PC-9 (cell line): ENCODE data around the gene EXT2. TPM values are rescaled to one million over a fixed set of nuclear protein-coding genes. Genes with fewer than 3 reads are reported as not detected.

ENCODE experiments used
- BruUV-seq: library from RNA; stranded (reverse); fragments of 400-500 nt; replicated peaks from 2 replicates; lab custom pipeline; 2021; lab: Mats Ljungman, UMichigan
- CTCF ChIA-PET: fragments of 300-600 bp; sonication (Branson Sonifier 250); formaldehyde crosslinking; loops from one replicate; lab custom pipeline; 2022; ENCODE audit warnings: antibody characterized with exemption; lab: Charles Lee
- POLR2A ChIA-PET: fragments of 300-600 bp; sonication (Branson Sonifier 250); formaldehyde crosslinking; loops from one replicate; lab custom pipeline; 2022; ENCODE audit warnings: antibody characterized with exemption; ENCODE audit not compliant: unreplicated experiment; lab: Charles Lee
- DNase-seq, 2 experiments: peaks; one replicate each; pipeline versions ENCODE4 v3.0.0 to v3.0.0-alpha.2; 2015 to 2022; ENCODE audit warnings: mixed read lengths in 1 of 2
- H2AFZ ChIP-seq: fragments of 200-600 bp; sonication (generic); 2 replicates; pipeline ENCODE4 v1.8.1; 2017; ENCODE audit warnings: antibody characterized with exemption
- H3F3A ChIP-seq: fragments of 200-600 bp; sonication (generic); 2 replicates; pipeline ENCODE4 v1.8.1; 2017; ENCODE audit warnings: antibody characterized with exemption, mild to moderate bottlenecking, low read depth; ENCODE audit not compliant: insufficient read depth
- H3K27ac ChIP-seq: fragments of 200-600 bp; sonication (generic); 2 replicates; pipeline ENCODE4 v1.6.1; 2016; ENCODE audit warnings: mixed run types
- H3K27me3 ChIP-seq: fragments of 200-600 bp; sonication (generic); 2 replicates; pipeline ENCODE4 v1.6.1; 2016; ENCODE audit warnings: low read depth, mixed run types; ENCODE audit not compliant: insufficient read depth
- H3K36me3 ChIP-seq: fragments of 200-600 bp; sonication (generic); 2 replicates; pipeline ENCODE4 v1.6.1; 2016; ENCODE audit warnings: low read depth, mixed run types
- H3K4me1 ChIP-seq: fragments of 200-600 bp; sonication (generic); replicated peaks from 2 replicates; pipeline ENCODE4 v1.6.1; 2016; ENCODE audit warnings: mixed run types; ENCODE audit not compliant: insufficient read depth
- H3K4me2 ChIP-seq: fragments of 200-600 bp; sonication (generic); 2 replicates; pipeline ENCODE4 v1.6.1; 2017; ENCODE audit warnings: mixed run types
- H3K4me3 ChIP-seq: fragments of 200-600 bp; sonication (generic); 2 replicates; pipeline ENCODE4 v1.6.1; 2016; ENCODE audit warnings: mixed run types
- H3K79me2 ChIP-seq: fragments of 200-600 bp; sonication (generic); 2 replicates; pipeline ENCODE4 v1.6.1; 2017; ENCODE audit warnings: low read depth, mixed run types
- H3K9me2 ChIP-seq: fragments of 200-600 bp; sonication (generic); 2 replicates; pipeline ENCODE4 v1.8.1; 2017; ENCODE audit warnings: mild to moderate bottlenecking; ENCODE audit not compliant: insufficient read depth
- H3K9me3 ChIP-seq: fragments of 200-600 bp; sonication (generic); 2 replicates; pipeline ENCODE4 v1.8.1; 2016; ENCODE audit warnings: low read depth; ENCODE audit not compliant: insufficient read depth
- H4K20me1 ChIP-seq: fragments of 200-600 bp; sonication (generic); 2 replicates; pipeline ENCODE4 v1.8.1; 2017; ENCODE audit not compliant: insufficient read depth
- EZH2 ChIP-seq: fragments of 200-600 bp; sonication (generic); IDR thresholded peaks from 2 replicates; pipeline ENCODE4 v1.8.0; 2017; ENCODE audit warnings: antibody characterized with exemption, low read depth
- intact Hi-C: fragments of 100-400 bp; cut with micrococcal nuclease; formaldehyde crosslinking; loops from one replicate; pipeline ENCODE4 v1.10.0; 2022; ENCODE audit not compliant: unreplicated experiment
- total RNA-seq: library from RNA; stranded (reverse); gene quantifications from 2 replicates; pipeline ENCODE4 v1.2.3, GENCODE V29; 2021
- TF ChIP-seq, protein P1 (sequence below): fragments of 200-600 bp; sonication (generic); conservative IDR thresholded peaks from 2 replicates; pipeline ENCODE4 v1.6.1; 2017; ENCODE audit warnings: mixed run types, antibody characterized with exemption, mild to moderate bottlenecking, moderate library complexity

EXT2 gene
- total RNA-seq, 1 experiment from 2014 or later: 72.4 TPM

- Histone ChIP-seq H3K9me3 (no peaks in the 10 kb centered on the region), H3K36me3 (no peaks in the 10 kb centered on the region), H3K4me2 (no peak overlapping the region), H3K4me3 (no peak overlapping the region), H3K79me2 (no peaks in the 10 kb centered on the region), H3K4me1 (no peaks in the 10 kb centered on the region), H3K9me2 (no peaks in the 10 kb centered on the region), H2AFZ (no peak overlapping the region), H3K27me3 (no peaks in the 10 kb centered on the region), H4K20me1 (peaks cover 4% of the 10 kb centered on the region; the same call in 1 of the 2 replicates), H3K27ac (no peak overlapping the region), H3F3A (no peaks in the 10 kb centered on the region)
- BruUV-seq: no TSS peak
- intact Hi-C loops: no loop called here
- CTCF ChIA-PET: no interaction called here
- DNase-seq: no peak
- POLR2A ChIA-PET: no interaction called here
- TF ChIP-seq EZH2: no peak
- TF ChIP-seq, protein P1, sequence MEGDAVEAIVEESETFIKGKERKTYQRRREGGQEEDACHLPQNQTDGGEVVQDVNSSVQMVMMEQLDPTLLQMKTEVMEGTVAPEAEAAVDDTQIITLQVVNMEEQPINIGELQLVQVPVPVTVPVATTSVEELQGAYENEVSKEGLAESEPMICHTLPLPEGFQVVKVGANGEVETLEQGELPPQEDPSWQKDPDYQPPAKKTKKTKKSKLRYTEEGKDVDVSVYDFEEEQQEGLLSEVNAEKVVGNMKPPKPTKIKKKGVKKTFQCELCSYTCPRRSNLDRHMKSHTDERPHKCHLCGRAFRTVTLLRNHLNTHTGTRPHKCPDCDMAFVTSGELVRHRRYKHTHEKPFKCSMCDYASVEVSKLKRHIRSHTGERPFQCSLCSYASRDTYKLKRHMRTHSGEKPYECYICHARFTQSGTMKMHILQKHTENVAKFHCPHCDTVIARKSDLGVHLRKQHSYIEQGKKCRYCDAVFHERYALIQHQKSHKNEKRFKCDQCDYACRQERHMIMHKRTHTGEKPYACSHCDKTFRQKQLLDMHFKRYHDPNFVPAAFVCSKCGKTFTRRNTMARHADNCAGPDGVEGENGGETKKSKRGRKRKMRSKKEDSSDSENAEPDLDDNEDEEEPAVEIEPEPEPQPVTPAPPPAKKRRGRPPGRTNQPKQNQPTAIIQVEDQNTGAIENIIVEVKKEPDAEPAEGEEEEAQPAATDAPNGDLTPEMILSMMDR: no peak
Measured at GRCh38 chr11:44229098-44229497, 133.6 kb downstream of the EXT2 start.

- Histone ChIP-seq H3K79me2 (no peaks in the 10 kb centered on the region), H3K4me3 (no peak overlapping the region), H4K20me1 (peaks cover 5% of the 10 kb centered on the region; the same call in 1 of the 2 replicates), H3K36me3 (no peaks in the 10 kb centered on the region), H3K4me1 (no peaks in the 10 kb centered on the region), H3K9me2 (no peaks in the 10 kb centered on the region), H3F3A (no peaks in the 10 kb centered on the region), H3K27ac (no peak overlapping the region), H3K9me3 (no peaks in the 10 kb centered on the region), H3K4me2 (no peak overlapping the region), H3K27me3 (no peaks in the 10 kb centered on the region), H2AFZ (no peak overlapping the region)
- POLR2A ChIA-PET: no interaction called here
- BruUV-seq: no TSS peak
- no peak for DNase-seq
- intact Hi-C loops: no loop called here
- no peak for TF ChIP-seq EZH2
- TF ChIP-seq, protein P1: no peak
- CTCF ChIA-PET: no interaction called here
Measured at GRCh38 chr11:44229624-44230023, 134.1 kb downstream of the EXT2 start.

GRCh38 chr11:44235765-44236201, 140.3 kb downstream of the EXT2 start:
- Histone ChIP-seq H3K27me3 (no peaks in the 10 kb centered on the region), H3K27ac (no peak overlapping the region), H3K4me3 (no peak overlapping the region), H4K20me1 (peaks cover 5% of the 10 kb centered on the region; the same call in 1 of the 2 replicates), H2AFZ (no peak overlapping the region), H3K4me1 (no peaks in the 10 kb centered on the region), H3F3A (no peaks in the 10 kb centered on the region), H3K9me3 (no peaks in the 10 kb centered on the region), H3K4me2 (no peak overlapping the region), H3K9me2 (no peaks in the 10 kb centered on the region), H3K79me2 (no peaks in the 10 kb centered on the region), H3K36me3 (peaks cover 5% of the 10 kb centered on the region; the same call in 1 of the 2 replicates)
- DNase-seq: no peak
- TF ChIP-seq, protein P1: no peak
- TF ChIP-seq EZH2: no peak
- POLR2A ChIA-PET: interaction anchor here (0.7 kb wide), 1 partner anchor 277 kb away, joined by 7 read pairs; no protein-coding TSS in a partner anchor
- intact Hi-C loops: no loop called here
- CTCF ChIA-PET: no interaction called here
- no TSS peak for BruUV-seq
